ENCODE data around the gene TIRAP. TPM values are rescaled to one million over a fixed set of nuclear protein-coding genes. Genes with fewer than 3 reads are reported as not detected.
A peak's percentile ranks its signal among the peaks of the same experiment; 100 is the strongest.

TIRAP gene
- polyA plus RNA-seq, 1 of the 3 experiments (the other 2 are of a cell fraction) = 5.5 TPM

- Histone ChIP-seq H3K79me2 (ENCODE audit: insufficient read depth) (no peaks in the 10 kb centered on the region; the same call in 1 of the 2 replicates), H3K4me1 (ENCODE audit: control insufficient read depth in 1 of 2, insufficient read depth in 2 of 2, low read depth in 1 of 2, low read length in 1 of 2) (peaks cover 30 to 46% of the 10 kb centered on the region in 2 experiments; a peak in 3 of 4 replicates), H3K27ac (ENCODE audit: low read depth in 2 of 2, low read length in 1 of 2) (peak overlapping the region; percentile 20 to 26; a peak in 1 of 4 replicates), H3K4me2 (no peak overlapping the region), H3F3A (replicated peaks; ENCODE audit: insufficient read depth) (peaks cover 24% of the 10 kb centered on the region), H2AFZ (ENCODE audit: low read depth) (no peak overlapping the region), H3K36me3 (replicated peaks in 1 of 2; ENCODE audit: control insufficient read depth in 1 of 2, insufficient read depth in 2 of 2, low read length in 1 of 2) (no peaks in the 10 kb centered on the region), H3K9me3 (no peaks in the 10 kb centered on the region), H4K20me1 (ENCODE audit: insufficient read depth) (no peaks in the 10 kb centered on the region), H3K27me3 (ENCODE audit: insufficient read depth) (no peaks in the 10 kb centered on the region), H3K4me3 (ENCODE audit: low read depth in 2 of 2, low read length in 1 of 2) (no peak overlapping the region), H3K9me2 (no peaks in the 10 kb centered on the region), H3K9ac (no peak overlapping the region; the same call in 1 of the 2 replicates)
- TF ChIP-seq YY1 (IDR thresholded peaks at IDR 0.05; ENCODE audit: low read depth) (no peak), TCF12 (IDR thresholded peaks at IDR 0.05) (no peak)
- no peak for DNase-seq
- ChIA-PET CTCF (no interaction called here), POLR2A (no interaction called here)
- WGBS (ENCODE audit: low lambda C conversion rate) = 81% methylated on average over 8 of the region's 8 CpGs
Observed at GRCh38 chr11:126336138-126336541, 53.2 kb downstream of the TIRAP start.

GRCh38 chr11:126336671-126337101 is 53.8 kb downstream of the TIRAP start:
- no peak for TF ChIP-seq CHD2 (IDR thresholded peaks at IDR 0.05; ENCODE audit: low read length, partially characterized antibody)
- TF ChIP-seq RXRA (IDR thresholded peaks at IDR 0.05; ENCODE audit: borderline replicate concordance, low read depth) = no peak
- TF ChIP-seq ZBTB33 (IDR thresholded peaks at IDR 0.05; ENCODE audit: borderline replicate concordance, low read depth) = no peak
- TF ChIP-seq NFIC (IDR thresholded peaks at IDR 0.05; ENCODE audit: borderline replicate concordance) = 0 out of 2 replicates have a peak, but pooled peaks have one; percentile 7
- no peak for TF ChIP-seq RCOR1 (IDR thresholded peaks at IDR 0.05; ENCODE audit: low read length)
- TF ChIP-seq ELF1 (IDR thresholded peaks at IDR 0.05) = no peak
- TF ChIP-seq MAX (IDR thresholded peaks at IDR 0.05; ENCODE audit: low read depth) = no peak
- no peak for TF ChIP-seq POLR2AphosphoS5 (IDR thresholded peaks at IDR 0.05; ENCODE audit: low read depth, low read length)
- peak; percentile 28; the same call in 1 of the 2 replicates for TF ChIP-seq TCF12 (IDR thresholded peaks at IDR 0.05)
- no peak for TF ChIP-seq PBX3 (IDR thresholded peaks at IDR 0.05)
- no peak for TF ChIP-seq FOSL2 (IDR thresholded peaks at IDR 0.05; ENCODE audit: borderline replicate concordance, low read depth)
- no peak for TF ChIP-seq USF2 (IDR thresholded peaks at IDR 0.05; ENCODE audit: borderline replicate concordance, low read depth, low read length)
- H4K20me1 ChIP-seq (ENCODE audit: insufficient read depth) = no peaks in the 10 kb centered on the region
- CTCF ChIA-PET = no interaction called here
- peak overlapping the region; percentile 20 to 26; a peak in 1 of 4 replicates for H3K27ac ChIP-seq (ENCODE audit: low read depth in 2 of 2, low read length in 1 of 2)
- H3F3A ChIP-seq (replicated peaks; ENCODE audit: insufficient read depth) = peaks cover 29% of the 10 kb centered on the region
- POLR2A ChIA-PET = no interaction called here
- no peaks in the 10 kb centered on the region for H3K27me3 ChIP-seq (ENCODE audit: insufficient read depth)
- H3K4me3 ChIP-seq (ENCODE audit: low read depth in 2 of 2, low read length in 1 of 2) = no peak overlapping the region
- H3K4me1 ChIP-seq (ENCODE audit: control insufficient read depth in 1 of 2, insufficient read depth in 2 of 2, low read depth in 1 of 2, low read length in 1 of 2) = peaks cover 29 to 48% of the 10 kb centered on the region in 2 experiments; a peak in 3 of 4 replicates
- no peaks in the 10 kb centered on the region for H3K36me3 ChIP-seq (replicated peaks in 1 of 2; ENCODE audit: control insufficient read depth in 1 of 2, insufficient read depth in 2 of 2, low read length in 1 of 2)
- DNase-seq = no peak
- no peaks in the 10 kb centered on the region for H3K9me2 ChIP-seq
- no peaks in the 10 kb centered on the region; the same call in 1 of the 2 replicates for H3K79me2 ChIP-seq (ENCODE audit: insufficient read depth)
- no peaks in the 10 kb centered on the region for H3K9me3 ChIP-seq
- no peak overlapping the region for H3K9ac ChIP-seq
- 78% methylated on average over 5 of the region's 9 CpGs for WGBS (ENCODE audit: low lambda C conversion rate)
- H2AFZ ChIP-seq (ENCODE audit: low read depth) = no peak overlapping the region
- H3K4me2 ChIP-seq = no peak overlapping the region
